Measurements from ENCODE around the gene PITHD1.
"Not testable (repeated sequence)": the region's sequence is repeated elsewhere in the genome, so short reads cannot be mapped to it uniquely, and the experiment has no call there.

The PITHD1 gene

DNA sequence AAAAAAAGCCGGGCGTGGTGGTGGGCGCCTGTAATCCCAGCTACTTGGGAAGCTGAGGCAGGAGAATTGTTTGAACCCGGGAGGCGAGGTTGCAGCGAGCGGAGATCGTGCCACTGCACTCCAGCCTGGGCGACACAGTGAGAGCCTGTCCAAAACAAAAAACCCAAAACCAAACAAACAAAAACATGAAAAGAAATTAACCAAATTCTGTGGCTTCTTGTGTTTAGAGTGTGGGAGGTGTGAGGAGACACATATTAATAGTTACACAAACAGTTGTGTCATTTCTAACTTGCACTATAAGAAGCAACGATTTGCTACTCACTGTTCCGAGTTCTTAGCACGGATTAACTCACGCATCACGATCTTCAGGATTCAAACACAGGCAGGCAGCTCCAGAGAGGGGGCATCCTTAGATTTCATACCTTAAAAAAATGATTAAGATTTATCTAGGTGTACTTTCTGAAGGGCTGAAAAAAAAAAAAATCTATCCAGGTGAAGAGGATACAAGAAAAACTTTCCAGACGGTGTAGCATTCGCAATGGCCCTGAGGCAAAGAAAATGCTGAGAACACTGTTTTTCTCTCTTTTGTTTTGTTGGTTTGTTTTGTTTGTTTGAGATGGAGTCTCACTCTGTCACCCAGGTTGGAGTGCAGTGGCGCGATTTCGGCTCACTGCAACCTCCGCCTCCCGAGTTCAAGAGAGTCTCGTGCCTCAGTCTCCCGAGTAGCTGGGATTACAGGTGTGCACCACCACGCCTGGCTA, 47.7 kb downstream of the PITHD1 start:
- TF ChIP-seq, protein P1, sequence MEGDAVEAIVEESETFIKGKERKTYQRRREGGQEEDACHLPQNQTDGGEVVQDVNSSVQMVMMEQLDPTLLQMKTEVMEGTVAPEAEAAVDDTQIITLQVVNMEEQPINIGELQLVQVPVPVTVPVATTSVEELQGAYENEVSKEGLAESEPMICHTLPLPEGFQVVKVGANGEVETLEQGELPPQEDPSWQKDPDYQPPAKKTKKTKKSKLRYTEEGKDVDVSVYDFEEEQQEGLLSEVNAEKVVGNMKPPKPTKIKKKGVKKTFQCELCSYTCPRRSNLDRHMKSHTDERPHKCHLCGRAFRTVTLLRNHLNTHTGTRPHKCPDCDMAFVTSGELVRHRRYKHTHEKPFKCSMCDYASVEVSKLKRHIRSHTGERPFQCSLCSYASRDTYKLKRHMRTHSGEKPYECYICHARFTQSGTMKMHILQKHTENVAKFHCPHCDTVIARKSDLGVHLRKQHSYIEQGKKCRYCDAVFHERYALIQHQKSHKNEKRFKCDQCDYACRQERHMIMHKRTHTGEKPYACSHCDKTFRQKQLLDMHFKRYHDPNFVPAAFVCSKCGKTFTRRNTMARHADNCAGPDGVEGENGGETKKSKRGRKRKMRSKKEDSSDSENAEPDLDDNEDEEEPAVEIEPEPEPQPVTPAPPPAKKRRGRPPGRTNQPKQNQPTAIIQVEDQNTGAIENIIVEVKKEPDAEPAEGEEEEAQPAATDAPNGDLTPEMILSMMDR (IDR thresholded peaks at IDR 0.05; ENCODE audit: low read depth, low read length) = no peak
- peak overlapping the region in 1 of 2 donors; percentile 79 for H3K4me3 ChIP-seq (replicated peaks in 1 of 2; ENCODE audit: low read depth in 2 of 2, low read length in 2 of 2)
- DNase-seq (ENCODE audit: low read depth in 2 of 2) = peak in 1 of 2 donors; percentile 11

DNA sequence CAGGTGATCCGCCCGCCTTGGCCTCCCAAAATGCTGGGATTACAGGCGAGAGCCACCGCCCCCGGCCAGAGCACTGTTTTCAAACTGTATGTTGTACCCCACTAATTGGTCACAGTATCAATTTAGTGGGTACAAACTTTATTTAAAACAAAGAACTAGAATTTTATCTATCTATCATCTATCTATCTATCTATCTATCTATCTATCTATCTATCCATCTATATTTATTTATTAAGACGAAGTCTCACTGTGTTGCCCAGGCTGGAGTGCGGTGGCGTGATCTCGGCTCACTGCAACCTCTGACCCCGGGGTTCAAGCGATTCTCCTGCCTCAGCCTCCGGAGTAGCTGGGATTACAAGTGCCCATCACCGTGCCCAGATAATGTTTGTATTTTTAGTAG, 48.4 kb downstream of the PITHD1 start:
- not testable (repeated sequence) for H3K4me3 ChIP-seq (replicated peaks in 1 of 2; ENCODE audit: low read depth in 2 of 2, low read length in 2 of 2); DNase-seq (ENCODE audit: low read depth in 2 of 2)

DNA sequence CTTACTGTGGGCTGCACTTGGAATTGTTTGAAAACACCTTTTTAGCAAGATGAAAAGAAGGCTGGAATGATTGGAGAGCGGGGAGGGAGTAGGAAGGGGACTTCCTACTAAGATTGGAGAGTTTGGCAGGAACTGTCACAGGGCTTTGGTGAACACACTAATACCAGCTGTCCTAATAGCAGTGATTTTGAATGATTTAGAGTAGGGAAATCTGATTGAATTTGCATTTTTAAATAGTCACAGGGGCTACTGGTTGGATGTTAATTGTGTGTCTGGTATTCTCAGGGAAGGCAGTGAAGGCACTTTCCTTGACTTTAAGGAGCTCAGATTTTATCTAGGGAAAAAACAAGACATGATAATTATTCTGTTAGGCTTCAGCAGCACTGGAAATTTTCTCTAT, 49.5 kb downstream of the PITHD1 start:
- no peak for DNase-seq (ENCODE audit: low read depth in 2 of 2)
- TF ChIP-seq, protein P1 (IDR thresholded peaks at IDR 0.05; ENCODE audit: low read depth, low read length) = no peak
- no peak overlapping the region for H3K4me3 ChIP-seq (replicated peaks in 1 of 2; ENCODE audit: low read depth in 2 of 2, low read length in 2 of 2)

DNA sequence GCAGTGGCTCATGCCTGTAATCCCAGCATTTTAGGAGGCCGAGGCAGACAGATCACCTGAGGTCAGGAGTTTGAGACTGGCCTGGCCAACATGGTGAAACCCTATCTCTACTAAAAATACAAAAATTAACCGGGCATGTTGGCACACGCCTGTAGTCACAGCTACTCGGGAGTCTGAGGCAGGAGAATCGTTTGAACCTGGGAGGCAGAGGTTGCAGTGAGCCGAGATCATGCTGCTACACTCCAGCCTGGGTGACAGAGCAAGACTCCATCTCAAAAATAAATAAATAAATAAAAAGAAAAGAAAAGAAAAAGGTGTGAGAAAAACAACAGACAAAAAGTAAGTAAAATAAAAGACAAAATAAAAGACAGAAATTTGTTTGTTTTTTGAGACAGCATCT, 55.9 kb downstream of the PITHD1 start:
- not testable (repeated sequence) for H3K4me3 ChIP-seq (replicated peaks in 1 of 2; ENCODE audit: low read depth in 2 of 2, low read length in 2 of 2); DNase-seq (ENCODE audit: low read depth in 2 of 2)

DNA sequence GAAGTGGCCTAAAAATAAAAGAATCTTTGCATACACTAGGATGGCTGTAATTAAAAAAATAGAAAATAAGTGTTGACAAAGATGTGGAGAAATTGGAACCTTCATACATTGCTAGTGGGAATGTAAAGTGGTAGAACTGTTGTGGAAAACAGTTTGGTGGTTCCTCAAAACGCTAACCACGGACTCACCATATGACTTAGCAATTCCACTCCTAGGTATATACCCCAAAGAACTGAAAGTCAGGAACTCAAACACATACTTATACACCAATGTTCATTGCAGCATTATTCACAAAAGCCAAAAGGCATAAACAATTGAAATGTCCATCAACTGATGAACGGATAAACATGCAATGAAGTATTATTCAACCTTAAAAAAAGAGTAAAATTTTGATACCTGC, 57.8 kb downstream of the PITHD1 start:
- no peak for DNase-seq (ENCODE audit: low read depth in 2 of 2)
- TF ChIP-seq, protein P1 (IDR thresholded peaks at IDR 0.05; ENCODE audit: low read depth, low read length) = no peak
- no peak overlapping the region for H3K4me3 ChIP-seq (replicated peaks in 1 of 2; ENCODE audit: low read depth in 2 of 2, low read length in 2 of 2)
